SIG-M5 treated with dmso at 0.1 percent for 504 hours (cell line): ENCODE measurements around the gene NPC1L1.

ENCODE experiments used
- DNase-seq: peaks from one replicate; lab custom pipeline; 2025; ENCODE audit not compliant: unreplicated experiment; lab: John Stamatoyannopoulos, UW

Gene NPC1L1

DNA sequence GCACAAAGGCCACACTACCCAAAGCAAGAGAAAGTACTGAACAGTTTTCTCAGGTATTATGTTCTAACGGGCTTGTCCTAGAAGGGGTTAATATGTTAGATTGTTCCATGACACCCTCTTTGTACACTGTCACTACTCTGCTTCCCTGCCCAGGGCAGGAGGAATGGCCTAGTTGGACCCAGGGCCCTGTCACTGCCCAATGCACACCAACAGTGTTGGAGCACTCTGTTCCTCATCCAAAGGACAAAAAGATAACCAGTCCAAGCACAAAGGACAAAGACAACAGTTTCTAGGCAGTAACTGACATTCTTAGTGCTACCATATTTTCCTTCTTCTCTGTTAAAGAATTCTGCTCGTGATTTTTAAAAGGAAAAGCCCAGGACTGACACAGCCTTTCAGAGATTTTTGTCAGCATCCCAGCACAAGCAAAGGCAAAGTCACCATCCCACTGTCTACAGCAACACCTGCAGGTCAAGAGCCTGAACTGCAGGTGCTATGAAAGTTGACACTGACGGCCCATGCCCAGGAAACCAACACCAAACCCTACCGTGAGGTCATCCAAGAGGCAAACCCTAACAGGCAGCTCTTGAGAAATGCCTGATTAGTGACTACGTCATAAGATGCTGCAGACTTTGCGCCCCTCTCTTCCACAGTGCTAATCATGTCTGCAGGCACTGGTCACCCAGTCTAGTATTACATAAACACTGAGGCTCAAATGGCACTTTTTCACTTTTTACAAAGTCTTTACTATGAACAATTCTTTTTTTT, 63.9 kb downstream of the NPC1L1 start:
- DNase-seq: peak; percentile 75

DNA sequence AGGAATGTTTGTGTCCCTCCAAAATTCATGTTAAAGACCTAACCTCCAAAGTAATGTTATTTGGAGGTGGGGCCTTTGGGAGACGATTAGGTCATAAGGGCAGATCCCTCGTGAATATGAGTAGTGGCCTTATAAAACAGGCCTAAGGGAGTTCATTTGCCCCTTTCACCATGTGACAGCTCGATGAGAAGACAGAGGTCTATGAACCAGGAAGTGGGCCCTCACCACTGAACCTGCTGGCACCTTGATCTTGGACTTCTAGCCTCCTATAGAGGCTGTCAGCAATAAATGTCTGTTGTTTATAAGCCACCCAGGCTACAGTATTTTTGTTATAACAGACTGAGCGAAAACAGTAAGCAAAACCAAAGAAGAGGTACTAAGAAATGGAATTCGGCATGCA, 64.8 kb downstream of the NPC1L1 start:
- no peak for DNase-seq

DNA sequence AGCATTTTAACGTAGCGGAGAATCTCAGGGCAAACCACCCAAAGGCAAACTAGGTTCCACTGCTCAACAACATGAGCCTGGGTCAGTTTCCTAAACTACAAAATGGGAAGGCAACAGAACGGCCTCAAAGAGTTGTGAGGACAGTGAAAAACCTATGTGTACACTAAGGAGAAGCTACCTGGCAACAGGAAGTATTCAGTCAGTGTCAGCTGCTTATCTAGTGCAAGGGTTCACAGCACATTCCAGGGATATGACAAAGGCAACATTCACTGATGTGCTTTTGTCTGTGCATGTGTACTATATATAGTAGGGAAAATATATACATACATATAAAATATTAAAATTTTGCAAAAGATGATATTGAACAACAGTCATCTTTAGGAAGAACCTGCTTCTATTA, 67.8 kb downstream of the NPC1L1 start:
- no peak for DNase-seq

DNA sequence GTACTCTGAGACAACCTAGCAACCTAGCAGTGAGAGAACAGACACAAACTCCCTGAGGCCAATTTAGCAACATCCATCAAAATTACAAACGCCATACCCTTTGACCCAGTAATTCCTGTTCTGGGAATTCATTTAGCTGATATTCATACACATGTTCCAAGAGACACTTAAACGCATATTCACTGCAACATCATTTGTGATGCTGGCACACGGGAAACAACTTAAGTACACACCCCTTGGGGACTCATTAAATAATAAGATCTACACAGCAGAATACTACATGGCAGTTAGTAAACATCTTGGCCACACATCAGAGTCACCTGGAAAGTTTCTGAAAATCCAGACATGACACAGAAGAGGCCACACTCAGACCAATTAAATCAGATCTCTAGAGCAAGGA, 68.3 kb downstream of the NPC1L1 start:
- DNase-seq: no peak

DNA sequence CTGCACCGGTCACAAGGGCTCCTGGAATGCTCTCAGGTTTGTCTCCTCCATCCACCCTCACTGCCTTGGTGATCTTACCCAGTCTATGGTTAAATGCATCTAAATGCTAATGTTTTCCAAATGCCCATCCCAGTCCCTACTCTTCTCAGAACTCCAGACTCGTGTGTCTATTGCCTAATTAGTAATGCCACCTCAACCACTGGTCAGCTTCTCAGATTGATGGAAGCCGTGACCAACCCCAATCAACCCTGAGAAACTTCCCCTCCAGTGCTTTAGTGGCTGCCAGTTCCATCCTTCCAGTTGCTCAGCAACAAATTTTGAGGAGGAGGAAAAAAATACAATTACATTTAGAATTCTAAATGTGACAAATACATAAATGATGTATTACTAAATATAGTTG, 69.3 kb downstream of the NPC1L1 start:
- no peak for DNase-seq

DNA sequence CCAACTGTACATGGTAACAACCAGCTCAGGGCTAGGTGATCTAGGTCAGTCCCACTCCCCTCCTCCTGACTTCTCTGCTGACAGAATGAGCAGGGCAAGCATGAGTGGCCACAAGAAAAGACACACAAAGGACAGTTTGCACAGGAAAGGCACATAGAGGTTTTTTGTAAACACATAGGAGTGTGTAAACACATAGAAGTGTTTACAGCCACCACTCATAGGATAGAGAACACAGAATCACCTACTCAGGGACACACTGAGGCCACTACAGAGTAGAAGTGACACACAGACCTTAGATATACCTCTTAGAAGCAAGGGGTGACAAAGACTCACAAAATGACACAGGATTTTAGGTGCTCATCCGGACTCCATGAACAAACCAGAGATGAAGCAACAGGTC, 69.7 kb downstream of the NPC1L1 start:
- DNase-seq: no peak

DNA sequence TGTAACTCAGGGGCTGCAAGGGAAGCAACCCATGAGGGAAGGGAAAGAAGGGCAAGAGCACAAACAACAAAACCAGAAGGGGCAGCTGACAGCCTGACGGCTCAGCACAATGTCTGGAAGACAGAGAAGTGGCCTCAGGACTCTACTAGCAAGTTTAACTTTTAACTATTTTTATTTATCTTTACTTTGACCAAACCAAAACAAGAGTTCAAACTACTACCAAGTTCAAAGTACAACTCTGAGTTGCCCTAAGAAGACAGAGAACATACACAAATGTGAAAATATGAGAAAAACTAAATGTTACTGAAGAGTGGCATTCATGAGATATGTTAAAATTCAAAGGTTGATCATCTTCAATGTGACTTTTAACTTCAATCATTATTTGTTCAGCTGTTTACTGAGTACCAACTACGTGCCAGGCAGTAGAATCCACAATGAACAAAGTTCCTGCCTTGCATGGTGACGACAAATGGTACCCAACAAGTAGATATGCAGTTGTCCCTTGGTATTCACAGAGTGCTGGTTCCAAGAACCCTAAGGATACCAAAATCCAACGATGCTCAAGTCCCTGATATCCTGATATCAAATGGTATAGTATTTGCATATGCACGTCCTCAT, 70.4 kb downstream of the NPC1L1 start:
- DNase-seq: no peak

DNA sequence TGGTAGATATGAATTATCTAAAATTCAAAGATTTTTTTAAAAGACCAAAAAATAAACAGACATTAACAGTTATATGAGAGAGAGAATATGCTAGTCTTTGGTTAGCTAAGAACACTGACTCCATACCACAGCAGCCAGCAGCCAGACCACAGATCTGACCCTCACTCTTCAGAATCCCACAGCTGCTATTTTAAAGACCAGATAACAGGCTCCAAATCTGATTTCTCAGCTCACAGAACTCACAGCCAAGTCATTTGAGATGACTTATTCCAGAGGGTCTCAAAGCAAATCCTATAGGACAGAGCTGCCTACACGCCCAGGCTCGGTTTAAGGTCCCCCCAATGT, 71.0 kb downstream of the NPC1L1 start:
- DNase-seq: no peak

DNA sequence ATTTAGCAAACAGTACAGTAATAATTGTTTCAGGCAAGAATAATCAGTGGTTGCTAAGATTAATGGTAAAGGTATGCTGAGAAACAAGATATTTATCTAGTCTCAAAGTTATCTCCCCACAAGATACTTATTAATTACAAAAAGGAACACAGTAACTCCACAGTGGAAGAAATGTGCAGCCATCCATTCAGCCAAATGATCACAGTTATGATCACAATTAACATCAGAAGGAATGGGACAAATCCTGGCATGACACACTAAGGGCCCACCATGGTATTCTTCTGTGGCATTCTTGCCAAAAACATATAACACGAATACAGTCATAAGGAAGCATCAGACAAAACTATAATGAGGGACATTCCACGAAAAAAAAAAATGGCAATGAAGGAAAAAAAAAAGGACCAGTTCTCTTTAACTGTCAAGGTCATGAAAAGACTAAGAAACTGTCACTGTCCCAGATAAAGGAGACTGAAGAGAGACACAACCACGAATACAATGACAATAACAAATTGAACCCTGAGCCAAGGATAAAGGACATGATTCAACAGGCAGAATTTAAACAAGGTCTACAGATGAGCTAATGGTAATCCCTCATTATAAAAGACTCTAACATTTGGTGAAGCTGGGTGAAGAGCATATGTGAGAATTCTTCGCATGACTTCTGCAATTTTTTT, 71.5 kb downstream of the NPC1L1 start:
- DNase-seq: no peak

DNA sequence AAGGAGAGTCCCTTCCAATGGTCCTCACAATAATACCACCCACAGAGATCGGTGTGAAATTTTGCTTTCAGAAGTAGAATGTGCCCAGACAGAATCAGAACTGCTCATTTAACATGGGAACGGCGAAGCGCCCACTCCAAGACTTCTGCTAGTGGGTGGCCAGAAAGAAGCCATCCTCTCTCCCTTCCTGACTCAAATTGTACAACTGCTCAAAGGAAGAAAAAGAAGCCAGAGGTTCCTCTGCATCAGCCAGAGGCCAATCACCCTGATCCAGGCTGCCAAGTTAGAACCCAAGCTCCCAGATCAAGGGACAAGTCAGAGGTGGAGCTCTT, 73.9 kb downstream of the NPC1L1 start:
- DNase-seq: no peak

DNA sequence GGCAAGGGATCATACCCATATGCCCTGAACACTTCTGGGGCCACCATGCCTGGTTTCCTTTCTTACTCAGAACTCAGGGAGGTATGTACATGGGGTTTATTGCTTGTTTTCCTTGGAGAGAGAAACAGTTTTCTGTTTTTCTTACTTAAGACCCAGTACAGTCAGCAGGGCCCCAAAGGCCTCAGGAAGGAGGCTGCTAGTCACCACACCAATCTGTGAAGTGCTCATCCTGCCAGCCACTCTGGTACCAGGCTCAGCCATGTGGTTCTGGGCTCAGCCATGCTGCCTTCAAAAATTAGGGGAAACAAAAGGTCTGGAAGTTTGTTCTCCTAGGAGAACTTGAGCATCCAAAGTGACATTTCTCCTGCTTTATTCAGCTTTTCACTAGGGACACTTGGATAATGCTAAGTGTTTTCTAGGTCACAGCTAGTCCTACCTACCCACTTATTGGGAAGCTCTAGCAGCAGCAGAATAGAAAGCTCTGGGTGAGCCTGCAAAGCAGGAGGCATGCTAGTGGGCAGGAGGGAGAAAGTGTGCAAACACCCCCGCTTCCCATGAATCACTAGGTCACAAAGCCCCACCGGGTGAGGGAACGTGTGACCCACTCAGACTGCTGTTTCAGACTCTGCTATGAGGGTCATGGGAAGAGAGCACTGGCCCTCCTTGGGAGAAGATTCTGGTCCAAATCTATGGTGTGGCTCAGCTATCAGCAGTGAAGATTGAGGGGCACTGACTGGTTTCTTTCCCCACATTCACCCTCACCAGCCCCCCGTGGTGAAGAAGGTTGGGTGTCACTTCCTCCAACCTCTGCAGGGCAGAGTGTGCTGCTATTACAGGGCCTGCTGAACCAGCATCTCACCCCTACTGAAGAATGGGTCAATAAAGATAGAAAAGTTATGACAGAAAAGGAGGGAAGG, 74.6 kb downstream of the NPC1L1 start:
- DNase-seq: no peak

DNA sequence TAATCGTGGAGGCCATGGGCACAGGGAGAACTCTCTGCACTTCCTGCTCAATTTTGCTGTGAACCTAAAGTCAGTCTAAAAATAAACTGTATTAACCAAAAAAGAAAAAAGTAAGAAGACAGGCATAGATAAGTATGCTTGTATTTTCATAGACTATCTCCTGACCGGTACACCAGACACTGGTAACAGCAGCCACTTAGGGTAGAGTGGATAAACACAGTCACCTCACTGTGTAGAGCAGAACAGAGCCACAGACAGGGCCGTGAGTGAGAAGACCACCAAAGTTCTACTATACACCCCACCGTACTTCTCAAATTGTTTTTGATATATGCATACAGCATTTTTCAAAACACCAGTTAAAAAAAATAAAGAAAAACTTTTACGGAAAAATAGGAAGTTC, 75.6 kb downstream of the NPC1L1 start:
- DNase-seq: no peak

DNA sequence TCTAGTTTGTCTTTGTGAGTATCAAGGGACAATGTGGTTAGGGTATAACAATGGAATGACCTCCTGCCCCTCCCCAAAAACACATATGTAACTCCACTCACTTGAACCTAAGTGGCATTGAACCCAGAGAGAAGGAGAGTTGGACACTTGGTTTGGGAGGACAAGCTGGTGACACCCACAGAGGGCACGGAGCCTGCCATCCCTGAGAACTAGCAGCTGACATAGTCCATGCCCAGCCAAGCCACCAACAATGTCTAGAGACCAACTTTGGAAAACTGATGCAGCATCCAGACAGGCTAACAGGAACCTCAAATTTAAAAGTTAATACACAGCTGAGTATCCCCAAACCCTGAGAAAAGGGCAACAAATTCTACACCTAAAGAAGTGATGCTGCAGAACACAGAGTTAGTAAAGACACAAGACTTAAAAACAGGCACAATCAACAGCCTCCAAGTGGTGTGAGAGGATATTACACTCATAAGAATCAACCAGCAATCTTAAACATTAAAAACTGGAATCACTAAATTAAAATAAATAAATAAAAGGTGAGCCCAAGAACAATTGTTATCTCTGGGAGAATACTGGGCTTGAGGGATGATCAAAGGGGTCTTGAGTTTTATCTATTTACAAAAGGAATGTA, 77.8 kb downstream of the NPC1L1 start:
- peak; percentile 15 for DNase-seq
